HG02870 (cell line): Measurements from ENCODE around the gene MRPS23.

Source experiments
- ATAC-seq: cut with Tn5 transposase; IDR thresholded peaks from one replicate; pipeline ENCODE4 v1.9.1; 2021; ENCODE audit warnings: mild to moderate bottlenecking, moderate library complexity; ENCODE audit not compliant: unreplicated experiment

Gene MRPS23

DNA sequence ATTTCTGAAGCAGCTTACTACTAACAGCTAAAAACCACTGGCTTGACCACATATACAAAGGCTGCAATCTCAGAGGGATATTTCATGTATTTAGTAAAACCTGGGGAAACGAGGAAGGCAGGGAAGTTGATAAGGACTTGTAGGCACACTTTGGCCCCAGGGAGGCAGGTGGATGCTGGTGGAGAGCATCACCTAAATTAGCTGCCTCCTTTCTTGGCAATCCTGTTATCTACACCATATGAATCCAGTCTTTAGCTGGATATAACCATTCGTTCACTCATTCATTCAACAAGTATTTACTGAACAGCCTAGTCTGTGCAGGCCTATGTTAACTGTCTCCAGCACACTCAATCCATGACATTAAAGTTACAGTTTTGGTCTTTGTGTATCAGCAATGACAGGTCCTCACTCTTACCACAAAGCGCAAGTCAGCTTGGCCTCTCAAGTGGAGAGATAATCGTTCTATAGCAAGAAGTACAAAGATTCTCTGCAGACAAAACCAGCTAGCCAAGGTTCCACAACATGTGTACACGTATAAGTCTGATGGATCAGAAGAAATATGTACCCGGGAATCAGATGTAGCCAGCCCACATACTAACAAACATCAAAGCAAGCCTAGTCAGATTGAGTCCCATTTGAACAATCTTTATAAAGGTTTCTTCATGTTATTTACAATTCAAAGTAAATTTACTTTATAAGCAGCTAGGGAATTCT lies 10.8 kb downstream of the MRPS23 start:
- ATAC-seq = no peak

DNA sequence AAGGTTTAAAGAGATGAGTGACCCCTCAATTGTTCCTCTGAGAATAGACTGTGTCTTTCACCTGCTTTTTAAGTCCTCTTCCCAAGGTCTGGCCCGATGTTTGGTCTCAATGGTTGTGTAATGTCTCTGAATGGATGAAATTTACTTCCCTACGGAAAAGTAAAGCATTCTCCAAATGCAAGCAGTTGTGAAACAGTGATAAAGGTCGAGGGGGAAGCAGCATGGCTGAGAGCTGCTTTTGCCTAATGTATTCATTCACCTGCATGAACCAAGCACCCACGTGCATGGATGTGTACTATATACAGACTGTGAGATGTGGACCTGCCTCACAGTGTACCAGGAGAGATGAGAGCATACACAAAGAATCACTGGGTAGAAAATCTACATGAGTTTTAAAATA lies 11.4 kb downstream of the MRPS23 start:
- no peak for ATAC-seq

DNA sequence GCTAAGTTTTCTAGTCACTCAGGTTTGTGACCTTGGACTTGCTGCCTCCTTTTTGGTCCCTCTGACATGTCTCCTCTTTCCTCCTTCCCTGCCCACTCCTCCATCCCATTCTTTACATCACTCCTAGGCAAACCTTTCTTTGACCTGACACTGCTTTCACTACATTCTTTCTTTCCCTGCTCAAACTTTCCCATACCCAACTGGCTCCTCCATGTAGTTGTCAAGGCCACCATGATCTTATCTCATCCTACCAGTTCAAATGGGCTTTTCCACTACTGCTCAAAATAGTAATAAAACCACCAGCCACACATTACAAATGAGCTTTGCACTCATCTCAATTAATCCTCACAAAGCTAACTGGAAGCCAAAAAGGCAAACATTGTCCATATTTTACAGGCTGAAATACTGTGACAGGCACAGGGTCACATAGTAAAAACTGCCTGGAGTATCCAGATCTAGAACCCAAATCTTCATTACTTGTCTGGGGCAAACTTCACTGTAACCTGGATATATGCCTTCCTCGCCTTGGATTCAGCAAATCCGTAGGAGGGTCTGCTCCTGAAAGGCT lies 14.4 kb downstream of the MRPS23 start:
- ATAC-seq = no peak

DNA sequence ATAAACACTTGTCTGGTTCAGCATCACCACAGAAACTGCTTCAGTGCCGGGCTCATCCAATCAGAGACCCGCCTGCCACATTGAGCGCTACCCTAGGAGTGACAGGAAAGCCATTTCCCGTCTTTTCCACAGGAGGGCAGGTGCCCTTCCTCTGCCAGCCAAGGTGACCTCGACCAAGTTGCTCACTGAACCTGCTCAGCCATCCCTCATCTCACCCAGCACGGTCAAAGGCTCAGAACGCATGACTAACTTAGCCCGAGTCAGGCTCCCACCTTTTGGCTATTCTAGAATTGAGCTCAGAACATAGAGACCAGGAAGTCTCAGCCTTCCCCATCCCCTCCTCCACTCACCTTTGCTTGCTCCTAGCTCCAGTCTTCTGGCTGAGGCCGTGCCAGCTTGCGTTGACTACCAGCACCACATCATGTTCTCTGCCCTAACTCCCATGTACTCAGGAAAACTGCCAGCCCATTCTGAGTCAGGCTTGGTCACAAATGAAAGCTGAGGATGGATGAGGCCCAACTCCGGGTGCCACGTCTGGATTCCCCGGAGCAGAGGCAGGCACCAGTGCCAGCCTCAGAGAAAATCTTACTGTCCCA lies 15.6 kb downstream of the MRPS23 start:
- no peak for ATAC-seq

GRCh38 chr17:57833179-57833939 lies 16.5 kb downstream of the MRPS23 start:
- ATAC-seq = no peak

GRCh38 chr17:57832314-57833178 lies 17.3 kb downstream of the MRPS23 start:
- ATAC-seq = no peak

DNA sequence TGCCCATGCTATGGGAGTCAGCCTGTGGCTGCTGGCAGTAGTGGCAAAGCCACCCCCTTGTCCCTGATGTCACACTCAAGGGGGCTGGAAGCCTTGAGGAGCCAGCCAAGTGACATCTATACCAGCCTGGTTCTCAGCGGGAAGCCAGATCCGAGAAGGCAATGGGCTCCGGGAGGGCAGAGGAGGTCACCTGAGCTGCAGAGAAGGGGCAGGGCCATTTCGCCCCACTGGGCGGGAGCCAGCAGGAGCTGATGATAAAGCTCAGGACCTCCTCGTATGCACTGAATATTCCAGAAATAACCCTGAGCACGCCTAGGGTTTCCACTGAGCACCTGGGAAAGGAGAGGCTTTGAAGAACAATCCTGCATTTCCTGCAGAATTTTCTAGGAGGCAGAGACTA lies 19.0 kb downstream of the MRPS23 start:
- no peak for ATAC-seq

GRCh38 chr17:57823469-57824401 lies 26.1 kb downstream of the MRPS23 start:
- ATAC-seq = no peak

DNA sequence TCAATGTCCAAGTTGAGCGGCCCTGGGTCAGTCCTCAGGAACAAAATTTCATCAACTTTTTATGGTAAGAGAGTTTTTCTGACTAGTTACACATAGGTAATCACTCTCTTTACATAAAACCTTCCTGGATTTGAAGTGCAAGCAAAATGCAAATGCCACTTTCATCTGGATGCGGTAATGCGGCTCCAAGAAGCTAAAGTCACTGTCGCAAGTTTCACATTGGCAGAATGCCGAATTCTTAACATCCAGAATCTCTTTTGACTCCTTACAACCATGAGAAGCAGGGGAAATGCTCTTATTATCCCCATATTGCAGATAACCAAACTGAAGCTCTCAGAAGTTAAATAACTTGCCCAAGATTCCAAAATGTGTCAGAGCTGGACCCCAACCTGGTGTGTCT lies 30.0 kb downstream of the MRPS23 start:
- no peak for ATAC-seq

DNA sequence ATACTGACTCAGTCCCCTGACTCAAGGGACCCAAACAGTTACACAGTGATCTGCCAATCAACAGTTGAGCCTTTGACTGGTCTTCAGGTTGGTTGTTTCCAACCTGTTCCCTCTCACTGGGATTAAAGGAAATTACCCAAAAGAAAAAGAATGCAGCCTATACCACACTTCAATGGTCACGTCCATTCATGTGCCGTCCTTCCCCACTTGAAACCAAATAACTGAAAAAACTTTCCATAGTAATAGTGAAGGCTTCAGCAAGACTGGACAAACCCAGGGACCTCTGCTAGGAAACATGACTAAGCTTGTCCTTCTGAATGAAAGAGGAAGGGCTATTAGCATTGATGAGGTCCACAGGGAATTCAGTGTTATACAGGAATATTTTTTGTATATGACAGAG lies 30.6 kb downstream of the MRPS23 start:
- no peak for ATAC-seq

DNA sequence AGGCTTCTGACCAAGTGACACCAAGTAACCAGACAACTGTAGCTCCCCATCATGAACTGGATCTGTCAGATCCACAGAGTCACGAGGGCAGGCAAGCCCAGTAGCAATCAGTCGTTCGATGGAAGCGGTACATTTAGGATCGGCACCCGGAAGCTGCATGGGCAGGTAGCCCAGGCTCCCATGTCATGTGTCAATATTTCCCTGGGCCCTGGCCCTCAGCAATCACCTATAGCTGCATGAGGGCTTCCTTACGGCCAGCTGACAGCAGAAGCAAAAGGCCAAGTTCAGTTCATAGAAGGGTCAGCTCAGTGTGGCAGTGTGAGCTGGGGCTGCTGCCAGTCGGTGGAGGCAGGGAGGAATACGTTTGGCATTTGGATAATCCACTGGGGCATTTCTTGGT lies 31.8 kb downstream of the MRPS23 start:
- no peak for ATAC-seq

DNA sequence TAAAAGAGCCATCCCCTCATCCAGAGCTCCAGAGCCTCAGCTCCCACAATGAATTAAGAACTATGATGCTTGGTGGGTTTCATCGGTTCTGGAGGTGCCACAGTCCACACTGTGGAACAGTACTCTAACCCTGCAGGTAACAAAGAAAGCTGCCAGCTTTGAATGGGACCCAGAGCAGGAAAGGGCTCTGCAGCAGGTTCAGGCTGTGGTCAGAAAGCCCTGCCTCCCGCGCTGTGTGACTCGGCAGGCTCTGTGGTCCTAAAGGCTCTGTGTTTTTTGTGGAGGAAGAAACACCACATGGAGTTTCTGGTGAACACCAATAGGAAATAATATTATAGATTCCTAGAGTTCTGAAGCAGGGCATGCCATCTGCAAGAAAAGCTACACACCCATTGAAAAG lies 32.5 kb downstream of the MRPS23 start:
- ATAC-seq = no peak

GRCh38 chr17:57814421-57814820 lies 35.4 kb downstream of the MRPS23 start:
- ATAC-seq = no peak

GRCh38 chr17:57811638-57812280 lies 38.1 kb downstream of the MRPS23 start:
- no peak for ATAC-seq

DNA sequence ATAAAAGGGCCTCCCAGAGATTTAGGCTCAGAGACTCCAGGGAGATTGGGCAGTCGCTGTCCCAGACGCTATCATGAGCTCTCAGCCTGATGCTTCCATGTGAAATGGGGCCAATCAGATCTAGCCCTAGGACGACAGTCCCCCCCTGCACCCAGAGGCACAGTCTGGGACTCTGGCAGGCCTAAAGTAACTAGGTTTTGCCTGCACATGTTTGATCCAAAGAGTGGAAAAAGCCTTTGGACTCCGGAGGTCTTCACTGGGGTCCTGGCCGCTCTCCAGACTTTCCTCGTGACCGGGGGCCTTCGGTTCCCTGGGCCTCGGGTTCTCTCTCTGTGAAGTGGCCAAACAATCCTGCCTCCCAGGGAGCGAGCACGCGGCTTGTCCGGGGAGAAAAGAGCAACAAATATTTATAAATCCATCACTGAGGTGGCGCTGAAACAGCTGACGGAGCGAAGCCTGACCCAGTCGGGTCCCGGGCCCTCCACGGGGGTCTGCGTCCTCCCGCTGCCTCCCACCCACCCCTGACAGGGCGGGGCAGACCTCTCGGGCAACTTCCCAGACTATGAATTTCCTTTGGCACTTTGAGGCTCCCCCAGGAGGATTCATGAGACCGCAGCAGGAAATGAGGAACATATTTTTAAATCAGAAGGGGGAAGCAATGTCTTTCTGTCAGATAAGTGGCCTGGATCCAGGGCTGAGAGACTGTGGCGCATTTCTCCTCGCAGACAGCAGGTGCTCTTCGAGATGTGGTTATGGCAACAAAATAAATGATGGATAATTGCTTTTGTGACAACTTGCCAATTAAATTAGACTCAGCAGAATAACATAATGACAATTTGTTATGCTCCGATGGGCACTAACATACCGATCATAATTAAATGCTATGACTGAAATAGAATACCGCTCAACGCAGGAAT lies 38.9 kb downstream of the MRPS23 start:
- no peak for ATAC-seq

DNA sequence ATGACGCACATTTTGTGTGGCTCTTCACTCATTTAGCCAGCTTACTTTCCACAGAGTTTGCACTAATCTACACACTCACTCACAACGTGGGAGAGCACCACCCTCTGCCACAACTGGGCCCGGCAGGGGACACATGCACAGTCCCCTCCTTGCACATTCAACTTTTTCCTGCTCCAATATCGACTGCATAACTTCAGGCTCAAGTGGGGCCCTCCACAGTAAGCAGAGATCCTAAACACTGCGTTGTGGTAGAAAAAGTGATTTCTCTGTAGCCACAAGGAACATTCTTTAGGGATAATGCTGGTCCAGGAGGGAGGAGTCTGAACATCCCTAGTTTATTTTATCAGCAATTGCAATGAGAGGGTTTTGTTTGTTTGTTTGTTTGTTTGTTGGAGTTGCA lies 40.0 kb downstream of the MRPS23 start:
- no peak for ATAC-seq

DNA sequence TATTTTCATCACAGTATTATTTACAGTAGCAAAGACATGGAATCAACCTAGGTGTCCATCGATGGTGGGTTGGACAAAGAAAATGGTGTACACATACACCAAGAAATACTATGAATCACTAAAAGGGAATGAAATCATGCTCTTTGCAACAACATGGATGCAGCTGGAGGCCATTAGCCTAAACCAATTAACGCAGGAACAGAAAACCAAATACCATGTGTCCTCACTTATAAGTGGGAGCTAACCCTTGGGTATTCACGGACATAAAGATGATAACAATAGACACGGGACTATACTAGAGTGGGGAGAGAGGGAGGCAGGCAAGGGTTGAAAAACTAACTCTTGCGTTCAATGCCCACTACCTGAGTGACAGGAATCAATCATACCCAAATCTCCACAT lies 41.0 kb downstream of the MRPS23 start:
- no peak for ATAC-seq

GRCh38 chr17:57806167-57806830 lies 43.5 kb downstream of the MRPS23 start:
- ATAC-seq = no peak
